GM23338 (cell line): ENCODE data around the gene MCRIP1. TPM values are rescaled to one million over a fixed set of nuclear protein-coding genes. Genes with fewer than 3 reads are reported as not detected.
A peak's percentile ranks its signal among the peaks of the same experiment; 100 is the strongest.

Source experiments
- ATAC-seq: fragments of 200-7000 bp; cut with Tn5 transposase; 3 replicates; pipeline ENCODE4 v1.9.1; 2020
- DNase-seq: peaks from one replicate; pipeline ENCODE4 v3.0.0-alpha.2; 2015; ENCODE audit warnings: low spot score
- H2AFZ ChIP-seq: fragments of 200-600 bp; sonication (generic); 2 replicates; pipeline ENCODE4 v1.8.0; 2016; ENCODE audit warnings: antibody characterized with exemption, mild to moderate bottlenecking, moderate library complexity
- H3F3A ChIP-seq: fragments of 200-600 bp; sonication (generic); replicated peaks from 2 replicates; pipeline ENCODE4 v1.8.0; 2017; ENCODE audit warnings: antibody characterized with exemption, mixed run types, low read depth
- H3K27ac ChIP-seq: fragments of 200-600 bp; sonication (generic); 2 replicates; pipeline ENCODE4 v1.6.1; 2016; ENCODE audit warnings: low read depth
- H3K27me3 ChIP-seq: fragments of 200-600 bp; sonication (generic); 2 replicates; pipeline ENCODE4 v1.8.0; 2016; ENCODE audit warnings: mild to moderate bottlenecking, mixed run types, moderate library complexity; ENCODE audit not compliant: insufficient read depth
- H3K36me3 ChIP-seq: fragments of 200-600 bp; sonication (generic); 2 replicates; pipeline ENCODE4 v1.8.0; 2016; ENCODE audit warnings: mild to moderate bottlenecking; ENCODE audit not compliant: insufficient read depth
- H3K4me1 ChIP-seq: fragments of 200-600 bp; sonication (generic); 2 replicates; pipeline ENCODE4 v1.8.0; 2016; ENCODE audit warnings: mild to moderate bottlenecking, moderate library complexity; ENCODE audit not compliant: insufficient read depth
- H3K4me2 ChIP-seq: fragments of 200-600 bp; sonication (generic); 2 replicates; pipeline ENCODE4 v1.7.1; 2017; ENCODE audit warnings: mixed run types
- H3K4me3 ChIP-seq: fragments of 200-600 bp; sonication (generic); 2 replicates; pipeline ENCODE4 v1.6.1; 2016; ENCODE audit warnings: mixed run types
- H3K79me2 ChIP-seq: fragments of 200-600 bp; sonication (generic); replicated peaks from 2 replicates; pipeline ENCODE4 v1.8.0; 2017; ENCODE audit warnings: mild to moderate bottlenecking; ENCODE audit not compliant: insufficient read depth
- H3K9me2 ChIP-seq: fragments of 200-600 bp; sonication (generic); 2 replicates; pipeline ENCODE4 v1.8.0; 2017; ENCODE audit not compliant: insufficient read depth
- H4K20me1 ChIP-seq: fragments of 200-600 bp; sonication (generic); replicated peaks from 2 replicates; pipeline ENCODE4 v1.8.0; 2017; ENCODE audit warnings: mild to moderate bottlenecking; ENCODE audit not compliant: insufficient read depth
- H3K27ac Mint-ChIP-seq: 2 replicates; pipeline ENCODE4 v1.8.0; 2020; ENCODE audit warnings: inconsistent platforms, mild to moderate bottlenecking, moderate library complexity, mixed read lengths
- H3K27me3 Mint-ChIP-seq: 3 replicates; pipeline ENCODE4 v1.8.0; 2022; ENCODE audit warnings: low read depth, mild to moderate bottlenecking, moderate library complexity, mixed read lengths, inconsistent platforms; ENCODE audit not compliant: insufficient read depth, poor library complexity
- H3K36me3 Mint-ChIP-seq: 3 replicates; pipeline ENCODE4 v1.8.0; 2021; ENCODE audit warnings: low read depth, mild to moderate bottlenecking, inconsistent platforms, moderate library complexity, mixed read lengths
- H3K4me1 Mint-ChIP-seq: 3 replicates; pipeline ENCODE4 v1.8.0; 2020; ENCODE audit warnings: mild to moderate bottlenecking, inconsistent platforms, mixed read lengths
- H3K4me3 Mint-ChIP-seq: 3 replicates; pipeline ENCODE4 v1.8.0; 2021; ENCODE audit warnings: moderate library complexity, mild to moderate bottlenecking, inconsistent platforms, mixed read lengths
- H3K9me3 Mint-ChIP-seq: 3 replicates; pipeline ENCODE4 v1.8.0; 2020; ENCODE audit warnings: moderate library complexity, mild to moderate bottlenecking, inconsistent platforms, mixed read lengths
- NANOG ChIP-seq: IDR thresholded peaks from 2 replicates; pipeline ENCODE4 v1.6.1; 2016; ENCODE audit warnings: antibody characterized with exemption, borderline replicate concordance
- POLR2AphosphoS5 ChIP-seq: IDR thresholded peaks from 2 replicates; pipeline ENCODE4 v1.6.1; 2016; ENCODE audit warnings: antibody characterized with exemption, low read depth
- STAT1 ChIP-seq: IDR thresholded peaks from one replicate; pipeline ENCODE4 v1.6.1; 2016; ENCODE audit warnings: antibody characterized with exemption; ENCODE audit not compliant: unreplicated experiment
- polyA plus RNA-seq: library from polyadenylated mRNA; unstranded; fragments of >200 nt; fragmentation: Nextera tagmentation; extraction: Ambion mirVana; gene quantifications from 2 replicates; pipeline ENCODE4 v1.2.1, GENCODE V29; 2016
- total RNA-seq: library from RNA; depleted of rRNA; stranded (reverse); fragments of >200 nt; shearing (Covaris generic); gene quantifications from 2 replicates; pipeline ENCODE4 v1.2.3, GENCODE V29; 2014
- TF ChIP-seq, protein P1 (sequence below): IDR thresholded peaks from one replicate; pipeline ENCODE4 v1.6.1; 2018; ENCODE audit warnings: antibody characterized with exemption; ENCODE audit not compliant: unreplicated experiment
- TF ChIP-seq, protein P2 (sequence below), 2 experiments: fragments of 200-600 bp in 1 of 2; sonication (generic) in 1 of 2; conservative IDR thresholded peaks; 2 replicates each; pipeline versions ENCODE4 v1.5.1 to v1.6.1; 2016 to 2017; ENCODE audit warnings: antibody characterized with exemption in 2 of 2, low read depth in 2 of 2, mild to moderate bottlenecking in 2 of 2, moderate library complexity in 1 of 2

MCRIP1 gene
- total and polyA plus RNA-seq, 2 experiments from 2014 or later: 85.2 to 101 TPM

GRCh38 chr17:81817758-81818147 lies 15.3 kb downstream of the MCRIP1 start (continued):
- TF ChIP-seq, protein P1, sequence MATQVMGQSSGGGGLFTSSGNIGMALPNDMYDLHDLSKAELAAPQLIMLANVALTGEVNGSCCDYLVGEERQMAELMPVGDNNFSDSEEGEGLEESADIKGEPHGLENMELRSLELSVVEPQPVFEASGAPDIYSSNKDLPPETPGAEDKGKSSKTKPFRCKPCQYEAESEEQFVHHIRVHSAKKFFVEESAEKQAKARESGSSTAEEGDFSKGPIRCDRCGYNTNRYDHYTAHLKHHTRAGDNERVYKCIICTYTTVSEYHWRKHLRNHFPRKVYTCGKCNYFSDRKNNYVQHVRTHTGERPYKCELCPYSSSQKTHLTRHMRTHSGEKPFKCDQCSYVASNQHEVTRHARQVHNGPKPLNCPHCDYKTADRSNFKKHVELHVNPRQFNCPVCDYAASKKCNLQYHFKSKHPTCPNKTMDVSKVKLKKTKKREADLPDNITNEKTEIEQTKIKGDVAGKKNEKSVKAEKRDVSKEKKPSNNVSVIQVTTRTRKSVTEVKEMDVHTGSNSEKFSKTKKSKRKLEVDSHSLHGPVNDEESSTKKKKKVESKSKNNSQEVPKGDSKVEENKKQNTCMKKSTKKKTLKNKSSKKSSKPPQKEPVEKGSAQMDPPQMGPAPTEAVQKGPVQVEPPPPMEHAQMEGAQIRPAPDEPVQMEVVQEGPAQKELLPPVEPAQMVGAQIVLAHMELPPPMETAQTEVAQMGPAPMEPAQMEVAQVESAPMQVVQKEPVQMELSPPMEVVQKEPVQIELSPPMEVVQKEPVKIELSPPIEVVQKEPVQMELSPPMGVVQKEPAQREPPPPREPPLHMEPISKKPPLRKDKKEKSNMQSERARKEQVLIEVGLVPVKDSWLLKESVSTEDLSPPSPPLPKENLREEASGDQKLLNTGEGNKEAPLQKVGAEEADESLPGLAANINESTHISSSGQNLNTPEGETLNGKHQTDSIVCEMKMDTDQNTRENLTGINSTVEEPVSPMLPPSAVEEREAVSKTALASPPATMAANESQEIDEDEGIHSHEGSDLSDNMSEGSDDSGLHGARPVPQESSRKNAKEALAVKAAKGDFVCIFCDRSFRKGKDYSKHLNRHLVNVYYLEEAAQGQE: no peak

- no peaks in the 10 kb centered on the region for H3K27me3 ChIP-seq
- no peaks in the 10 kb centered on the region for H3K79me2 ChIP-seq
- H3K4me2 ChIP-seq: no peak overlapping the region
- peaks cover 5% of the 10 kb centered on the region for H3K4me1 ChIP-seq
- H3K4me3 Mint-ChIP-seq: no peak overlapping the region
- ATAC-seq (no peak), DNase-seq (no peak)
- H3K27me3 Mint-ChIP-seq: no peaks in the 10 kb centered on the region
- H3K9me3 Mint-ChIP-seq: no peaks in the 10 kb centered on the region
- H3K36me3 ChIP-seq: no peaks in the 10 kb centered on the region
- no peak for TF ChIP-seq POLR2AphosphoS5
- no peak for TF ChIP-seq STAT1
- no peaks in the 10 kb centered on the region for H3K9me2 ChIP-seq
- no peak overlapping the region for H3K4me3 ChIP-seq
- no peaks in the 10 kb centered on the region for H3K36me3 Mint-ChIP-seq
- H3K27ac Mint-ChIP-seq: no peak overlapping the region
- no peaks in the 10 kb centered on the region for H4K20me1 ChIP-seq
- H3K4me1 Mint-ChIP-seq: peaks cover 3% of the 10 kb centered on the region
- no peak overlapping the region for H2AFZ ChIP-seq
- H3K27ac ChIP-seq: no peak overlapping the region
- peaks cover 3% of the 10 kb centered on the region; the same call in 1 of the 2 replicates for H3F3A ChIP-seq
These were observed 17.5 kb downstream of the MCRIP1 start for GRCh38 chr17:81815646-81815986.

- Histone ChIP-seq H3K27me3 (no peaks in the 10 kb centered on the region), H3K4me1 (peaks cover 3% of the 10 kb centered on the region), H4K20me1 (no peaks in the 10 kb centered on the region), H3K4me2 (no peak overlapping the region), H3K9me2 (no peaks in the 10 kb centered on the region), H3K27ac (no peak overlapping the region), H3K36me3 (no peaks in the 10 kb centered on the region), H2AFZ (no peak overlapping the region), H3K4me3 (no peak overlapping the region), H3F3A (peaks cover 3% of the 10 kb centered on the region; the same call in 1 of the 2 replicates), H3K79me2 (no peaks in the 10 kb centered on the region)
- H3K36me3 Mint-ChIP-seq: no peaks in the 10 kb centered on the region
- DNase-seq (no peak), ATAC-seq (peak; percentile 25)
- peaks cover 5% of the 10 kb centered on the region for H3K27me3 Mint-ChIP-seq
- H3K4me3 Mint-ChIP-seq: no peak overlapping the region
- no peaks in the 10 kb centered on the region for H3K9me3 Mint-ChIP-seq
- peaks cover 3% of the 10 kb centered on the region for H3K4me1 Mint-ChIP-seq
- TF ChIP-seq, protein P2, sequence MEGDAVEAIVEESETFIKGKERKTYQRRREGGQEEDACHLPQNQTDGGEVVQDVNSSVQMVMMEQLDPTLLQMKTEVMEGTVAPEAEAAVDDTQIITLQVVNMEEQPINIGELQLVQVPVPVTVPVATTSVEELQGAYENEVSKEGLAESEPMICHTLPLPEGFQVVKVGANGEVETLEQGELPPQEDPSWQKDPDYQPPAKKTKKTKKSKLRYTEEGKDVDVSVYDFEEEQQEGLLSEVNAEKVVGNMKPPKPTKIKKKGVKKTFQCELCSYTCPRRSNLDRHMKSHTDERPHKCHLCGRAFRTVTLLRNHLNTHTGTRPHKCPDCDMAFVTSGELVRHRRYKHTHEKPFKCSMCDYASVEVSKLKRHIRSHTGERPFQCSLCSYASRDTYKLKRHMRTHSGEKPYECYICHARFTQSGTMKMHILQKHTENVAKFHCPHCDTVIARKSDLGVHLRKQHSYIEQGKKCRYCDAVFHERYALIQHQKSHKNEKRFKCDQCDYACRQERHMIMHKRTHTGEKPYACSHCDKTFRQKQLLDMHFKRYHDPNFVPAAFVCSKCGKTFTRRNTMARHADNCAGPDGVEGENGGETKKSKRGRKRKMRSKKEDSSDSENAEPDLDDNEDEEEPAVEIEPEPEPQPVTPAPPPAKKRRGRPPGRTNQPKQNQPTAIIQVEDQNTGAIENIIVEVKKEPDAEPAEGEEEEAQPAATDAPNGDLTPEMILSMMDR (conservative IDR thresholded peaks at IDR 0.05; ENCODE audit: low read depth in 2 of 2): no peak
- TF ChIP-seq POLR2AphosphoS5 (no peak), STAT1 (no peak), NANOG (no peak)
- H3K27ac Mint-ChIP-seq: no peak overlapping the region
These were observed 18.1 kb downstream of the MCRIP1 start for GRCh38 chr17:81814748-81815645.
